Eye (tissue), 1 donor: ENCODE measurements around the gene MLC1.
"Not testable (repeated sequence)": the region's sequence is repeated elsewhere in the genome, so short reads cannot be mapped to it uniquely, and the experiment has no call there.

ENCODE experiments used
- DNase-seq: peaks from one replicate; pipeline ENCODE4 v3.0.0-alpha.2; 2015

The MLC1 gene

DNA sequence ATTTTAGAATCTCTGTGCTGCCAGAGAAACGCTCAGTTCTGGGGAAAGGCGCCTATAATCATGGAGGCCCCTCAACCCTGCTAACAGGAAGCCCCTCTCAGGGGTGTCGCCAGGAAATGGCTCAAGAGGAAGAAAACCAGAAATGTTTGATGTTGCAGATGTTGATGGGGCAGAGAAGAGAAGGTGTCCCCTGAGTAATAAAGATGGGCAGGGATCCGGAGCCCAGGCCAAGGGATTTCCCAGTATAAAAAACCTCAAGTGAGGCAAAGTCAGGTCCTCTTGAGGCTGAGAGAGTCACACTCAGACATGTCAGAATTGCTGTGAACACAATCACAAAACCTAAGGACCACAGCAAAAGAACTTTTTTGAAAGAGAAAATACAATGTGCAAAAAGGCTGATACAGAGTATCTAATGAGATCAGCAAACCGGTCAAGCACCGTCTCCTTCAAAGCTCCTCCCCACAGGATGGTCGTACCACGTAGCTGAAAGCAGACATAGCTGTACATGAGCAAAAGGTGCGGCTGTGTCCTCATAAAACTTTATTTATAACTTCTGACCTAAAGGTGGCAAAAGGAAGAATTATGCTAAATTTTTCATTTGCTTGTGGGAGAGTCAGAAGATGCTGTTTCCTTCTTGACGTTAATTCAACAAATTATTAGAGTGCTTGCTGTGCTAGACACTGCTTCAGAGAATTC, 16.8 kb upstream of the MLC1 start:
- DNase-seq: no peak

DNA sequence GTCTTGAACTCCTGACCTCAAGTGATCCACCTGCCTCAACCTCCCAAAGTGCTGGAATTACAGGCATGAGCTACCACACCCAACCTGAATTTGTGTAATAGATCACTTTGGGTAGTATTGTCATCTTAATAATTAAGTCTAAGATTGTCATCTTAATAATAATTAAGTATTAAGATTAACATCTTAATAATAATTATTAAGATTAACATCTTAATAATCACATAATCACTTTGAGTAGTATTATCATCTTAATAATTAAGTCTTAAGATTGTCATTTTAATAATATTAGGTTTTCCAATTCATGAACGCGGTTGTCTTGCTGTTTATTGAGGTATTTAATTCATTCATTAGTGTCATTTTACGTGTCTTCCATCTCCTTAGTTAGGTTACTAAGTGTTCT, 12.8 kb upstream of the MLC1 start:
- DNase-seq: no peak

DNA sequence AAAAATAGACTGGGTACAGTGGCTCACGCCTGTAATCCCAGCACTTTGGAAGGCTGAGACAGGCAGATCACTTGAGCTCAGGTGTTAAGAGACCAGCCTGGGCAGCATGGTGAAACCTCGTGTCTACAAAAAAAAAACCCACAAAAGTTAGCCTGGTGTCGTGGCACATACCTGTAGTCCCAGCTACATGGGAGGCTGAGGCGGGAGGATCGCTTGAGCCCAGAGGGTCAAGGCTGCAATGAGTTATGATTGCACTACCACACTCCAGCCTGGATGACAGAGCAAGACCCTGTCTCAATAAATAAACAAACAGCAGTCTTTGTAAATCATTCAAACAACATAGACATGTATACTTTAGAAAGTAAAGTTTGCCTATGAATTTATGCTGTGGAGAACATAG, 7.1 kb upstream of the MLC1 start:
- no peak for DNase-seq

DNA sequence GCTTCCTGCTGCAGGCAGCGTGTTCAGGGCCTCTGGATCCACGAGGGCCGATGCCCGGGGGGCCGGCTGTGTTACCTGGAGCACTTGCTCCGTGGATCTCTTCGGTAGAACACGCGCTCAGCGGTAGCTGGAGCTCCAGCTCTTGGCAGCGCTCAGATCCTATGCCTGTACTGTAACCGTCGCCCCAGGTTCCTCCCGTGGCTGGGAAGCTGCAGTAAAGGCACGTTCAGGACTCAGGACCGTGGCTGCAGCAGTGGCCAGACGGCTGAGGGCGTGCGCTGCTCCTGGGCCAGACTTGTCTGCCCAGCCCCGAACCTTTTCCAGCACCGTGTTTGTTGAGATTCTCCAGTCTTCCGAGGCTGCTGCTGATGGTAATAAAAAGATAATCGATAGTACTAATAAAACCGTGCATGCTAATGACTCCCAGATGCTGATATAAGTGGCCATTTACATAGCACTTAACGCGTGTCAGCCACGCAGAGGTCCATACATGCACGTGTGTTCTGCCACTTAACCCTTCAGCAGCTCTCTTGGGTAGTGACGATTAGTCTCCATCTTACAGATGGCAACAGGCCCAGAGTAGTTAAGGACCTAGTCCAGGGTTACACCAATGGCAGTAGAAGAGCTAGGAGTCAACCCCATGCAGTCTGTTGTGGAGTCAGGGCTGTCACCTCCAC, 6.0 kb upstream of the MLC1 start:
- no peak for DNase-seq

DNA sequence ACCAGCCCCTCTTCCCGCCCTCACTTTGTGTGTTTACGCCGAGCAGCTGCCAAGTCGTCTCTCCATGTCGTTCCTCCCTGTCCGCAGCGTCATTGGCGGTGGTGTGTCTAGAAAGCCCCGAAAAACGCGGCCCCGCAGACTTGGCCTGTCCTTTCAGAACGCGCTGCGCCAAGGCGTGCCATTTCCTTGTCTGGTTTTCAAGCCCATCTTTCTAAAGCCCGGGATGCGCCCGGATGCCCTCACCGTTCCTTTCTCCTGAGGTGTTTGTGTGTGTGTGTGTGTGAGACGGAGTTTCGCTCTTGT, 5.1 kb upstream of the MLC1 start:
- DNase-seq: no peak

DNA sequence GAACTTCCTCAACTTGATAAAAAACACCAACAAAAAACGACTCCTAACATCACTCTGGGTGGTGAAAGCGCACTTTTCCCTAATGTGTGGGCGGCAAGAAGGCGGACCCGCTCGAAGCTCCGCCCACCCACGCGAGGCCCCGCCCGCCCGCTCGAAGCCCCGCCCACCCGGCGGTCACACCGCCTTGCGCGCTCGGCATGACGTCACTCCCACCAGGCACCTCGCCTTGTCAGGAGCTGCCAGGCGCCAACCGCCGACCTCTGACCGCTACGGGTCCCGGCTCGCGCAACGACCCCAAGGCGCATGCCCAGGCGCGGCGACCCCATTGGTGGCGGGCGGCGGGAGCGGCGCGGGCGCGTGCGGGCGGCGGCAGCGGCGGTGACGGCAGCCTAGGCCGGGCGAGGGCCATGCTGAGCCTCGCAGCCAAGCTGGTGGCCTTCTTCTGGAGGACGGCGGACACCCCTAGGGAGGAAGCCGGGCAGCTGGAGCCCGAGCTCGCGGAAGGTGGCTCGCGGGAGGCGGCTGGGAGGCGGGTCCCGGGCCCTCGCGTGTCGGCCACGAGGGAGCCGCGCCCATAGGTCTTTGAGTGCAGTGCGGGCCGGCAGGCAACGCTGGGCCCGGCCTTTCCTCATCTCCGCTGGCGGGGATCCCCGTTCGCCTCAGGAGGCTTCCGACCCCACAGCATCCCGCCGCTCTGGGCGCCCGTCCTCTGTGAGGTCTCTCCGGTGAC, 4.6 kb upstream of the MLC1 start, which contains the start of gene MOV10L1:
MOV10L1 (plus strand) TSS at position 325 of the 730 bp plus-strand sequence; CDS start at position 408, 83 bp downstream.
- no peak for DNase-seq

DNA sequence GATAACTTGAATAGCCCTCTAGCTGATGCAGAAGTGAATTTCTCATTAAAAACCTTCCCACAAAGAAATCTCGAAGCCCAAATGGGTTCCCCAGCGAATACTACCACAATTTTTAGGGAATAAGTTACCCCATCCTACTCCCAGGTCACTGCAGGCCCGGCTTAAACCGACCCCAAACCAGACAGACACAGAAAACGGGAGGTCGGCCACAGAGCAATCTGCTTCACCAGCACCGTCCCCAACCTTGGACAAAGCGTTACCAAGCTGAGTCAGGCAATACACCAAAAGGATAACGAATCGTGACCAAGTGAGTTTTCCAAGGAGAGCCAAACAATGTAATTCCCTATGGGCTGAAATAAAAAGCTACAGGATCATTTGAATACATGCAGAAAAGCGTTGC, 4.0 kb upstream of the MLC1 start:
- no peak for DNase-seq

DNA sequence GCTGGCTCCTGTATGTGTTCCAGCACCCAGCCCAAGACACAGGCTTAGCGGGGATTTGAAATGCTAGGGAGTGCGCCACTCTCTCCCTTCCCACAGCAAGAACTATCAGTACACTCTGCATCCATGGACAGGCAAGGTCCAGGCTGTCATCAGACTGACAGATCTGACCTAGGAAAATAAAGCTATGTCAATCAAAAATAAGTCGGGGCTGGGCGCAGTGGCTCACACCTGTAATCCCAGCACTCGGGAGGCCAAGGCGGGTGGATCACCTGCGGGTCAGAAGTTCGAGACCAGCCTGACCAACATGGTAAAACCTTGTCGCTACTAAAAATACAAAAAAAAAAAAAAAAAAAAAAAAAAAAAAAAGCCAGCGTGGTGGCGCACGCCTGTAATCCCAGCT, 2.9 kb upstream of the MLC1 start:
- DNase-seq: no peak

DNA sequence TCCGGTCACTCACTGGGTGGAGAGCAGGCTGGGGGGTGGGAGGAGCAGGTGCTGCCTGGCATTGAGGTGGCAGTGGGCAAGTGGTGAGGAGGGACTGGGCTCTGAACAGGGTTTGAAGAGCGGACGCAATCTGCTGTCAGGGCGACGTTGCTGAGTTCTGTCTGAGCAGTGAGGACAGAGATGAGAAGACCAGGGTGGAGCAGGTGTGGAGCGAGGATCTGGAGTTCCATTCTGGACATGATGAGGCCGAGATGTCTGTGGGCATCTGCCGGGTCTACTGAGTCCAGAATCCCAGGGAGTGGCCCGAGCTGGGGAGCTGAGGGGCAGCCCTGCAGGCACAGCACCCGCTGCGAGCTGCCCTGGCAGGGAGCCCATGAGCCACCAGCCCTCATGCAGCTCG, 2.4 kb upstream of the MLC1 start:
- DNase-seq: no peak

DNA sequence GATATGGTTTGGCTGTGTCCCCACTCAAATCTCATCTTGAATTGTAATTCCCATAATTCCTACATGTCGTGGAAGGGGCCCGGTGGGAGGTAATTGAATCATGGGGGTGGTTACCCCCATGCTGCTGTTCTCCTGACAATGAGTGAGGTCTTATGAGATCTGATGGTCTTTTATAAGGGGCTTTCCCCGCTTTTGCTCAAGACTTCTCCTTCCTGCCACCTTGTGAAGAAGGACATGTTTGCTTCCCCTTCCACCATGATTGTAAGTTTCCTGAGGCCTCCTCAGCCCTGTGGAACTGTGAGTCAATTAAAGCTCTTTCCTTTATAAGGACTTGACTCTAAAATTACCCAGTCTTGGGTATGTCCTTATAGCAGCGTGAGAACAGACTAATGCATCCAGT, 1.7 kb upstream of the MLC1 start:
- DNase-seq: not testable (repeated sequence)

DNA sequence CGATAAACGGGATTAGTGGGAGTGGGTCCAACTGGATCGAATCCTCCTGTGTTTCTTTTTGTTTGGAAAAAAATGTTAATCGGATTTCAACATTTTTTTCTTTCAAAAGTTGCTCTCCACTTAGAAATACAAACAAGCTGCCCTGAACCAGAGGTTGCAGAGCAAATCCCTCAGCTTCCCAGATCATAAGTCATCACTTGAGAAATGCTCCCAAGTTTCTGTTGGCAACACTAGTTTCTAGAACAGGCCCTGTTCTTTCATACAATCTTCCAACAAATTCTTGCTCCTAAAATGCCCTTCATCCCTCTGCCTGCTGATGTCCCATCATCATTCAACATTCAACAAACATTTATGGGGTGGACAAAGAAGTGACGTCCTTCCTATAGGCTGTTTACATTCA, 1.3 kb upstream of the MLC1 start:
- no peak for DNase-seq

DNA sequence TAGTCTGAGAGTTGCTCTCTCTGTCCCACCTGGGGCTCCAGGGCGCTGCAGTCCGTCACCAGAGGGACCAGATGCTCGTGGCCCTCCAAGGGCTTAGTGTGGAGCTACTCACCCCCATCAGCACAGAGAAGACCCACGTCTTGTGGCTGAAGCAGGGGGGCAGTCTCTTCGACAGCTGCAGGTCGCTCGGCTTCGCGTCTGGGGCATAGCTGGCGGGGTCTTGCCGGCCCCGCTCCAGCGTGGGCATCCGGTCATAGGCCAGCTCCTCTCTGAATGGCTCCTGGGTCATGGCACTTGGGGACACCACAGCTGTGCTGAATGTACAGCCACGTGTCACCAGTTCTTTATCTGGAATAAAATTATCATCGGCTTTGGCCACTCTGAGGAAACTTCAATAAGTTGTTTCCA, 608 bp downstream of the MLC1 start:
- DNase-seq: no peak

DNA sequence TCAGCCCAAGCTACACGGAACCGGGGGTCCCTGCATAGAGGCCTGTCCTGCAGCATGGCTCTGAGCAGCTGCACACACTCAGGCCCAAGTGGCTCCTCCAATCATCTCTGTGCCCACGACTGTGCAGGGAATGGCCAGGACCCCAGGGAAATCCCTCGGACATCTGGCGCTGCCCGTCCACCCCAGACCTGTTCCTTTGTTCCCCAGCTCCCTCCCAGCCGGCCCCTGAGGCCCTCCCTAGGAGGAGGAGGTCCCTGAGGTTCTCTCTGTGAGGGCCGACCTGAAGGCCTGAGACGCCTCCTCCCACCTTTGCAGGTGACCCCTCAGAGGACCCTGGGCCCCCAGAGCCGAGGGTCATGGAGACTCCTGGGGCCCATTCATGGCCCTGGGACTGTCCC, 1.1 kb downstream of the MLC1 start:
- peak; percentile 26 for DNase-seq

DNA sequence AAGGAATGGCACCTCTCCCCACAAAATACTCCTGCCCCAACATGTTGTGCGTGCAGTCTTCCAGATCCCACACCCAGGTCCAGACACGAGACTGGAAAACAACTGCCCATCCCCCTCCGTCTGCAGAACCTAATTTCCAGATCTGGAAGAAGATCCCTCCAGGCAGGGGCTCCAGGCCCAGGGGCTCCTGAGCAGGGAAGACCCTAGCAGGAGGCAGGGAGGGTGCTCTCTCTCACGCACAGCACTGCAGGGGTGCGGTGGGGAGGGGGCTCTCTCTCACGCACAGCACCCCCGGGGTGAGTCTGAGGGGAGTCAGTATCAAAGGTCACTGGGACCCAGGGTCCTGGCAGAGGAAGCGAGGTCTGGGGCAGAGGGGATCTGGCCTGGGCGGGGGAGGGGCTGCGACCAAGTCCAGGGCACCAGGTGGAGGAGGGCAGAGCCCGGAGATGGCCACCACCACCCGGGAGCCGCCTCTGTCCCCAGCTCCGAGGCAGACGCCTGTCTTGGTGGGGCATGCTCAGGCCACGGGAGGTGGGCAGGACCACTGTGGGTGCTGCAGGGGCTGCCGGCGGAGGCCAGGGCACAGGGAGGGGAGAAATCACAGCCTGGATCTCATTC, 1.7 kb downstream of the MLC1 start:
- peak; percentile 47 for DNase-seq

DNA sequence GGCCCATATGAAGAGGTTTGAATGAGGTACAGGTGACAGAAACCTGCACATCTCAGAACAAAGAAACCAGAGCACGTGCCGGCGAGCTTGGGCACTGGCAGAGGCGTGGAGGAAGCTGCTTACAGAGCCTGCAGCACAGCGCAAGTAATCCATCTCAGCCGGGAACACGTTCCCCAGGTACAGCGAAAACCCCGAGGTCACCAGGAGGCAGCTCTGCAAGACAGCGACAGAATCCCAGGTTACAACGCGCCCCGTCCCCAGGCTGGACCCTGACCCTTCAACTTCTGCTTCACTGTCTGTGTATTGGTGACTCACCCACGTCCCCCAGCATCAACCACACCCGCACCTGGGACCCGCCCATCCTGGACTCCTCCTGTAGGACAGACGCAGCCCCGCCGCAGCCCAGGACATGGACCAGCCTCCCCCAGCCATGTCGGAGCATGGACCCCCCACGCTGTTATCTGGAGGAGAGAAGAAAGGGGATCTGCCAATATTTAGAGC, 2.2 kb downstream of the MLC1 start:
- no peak for DNase-seq

DNA sequence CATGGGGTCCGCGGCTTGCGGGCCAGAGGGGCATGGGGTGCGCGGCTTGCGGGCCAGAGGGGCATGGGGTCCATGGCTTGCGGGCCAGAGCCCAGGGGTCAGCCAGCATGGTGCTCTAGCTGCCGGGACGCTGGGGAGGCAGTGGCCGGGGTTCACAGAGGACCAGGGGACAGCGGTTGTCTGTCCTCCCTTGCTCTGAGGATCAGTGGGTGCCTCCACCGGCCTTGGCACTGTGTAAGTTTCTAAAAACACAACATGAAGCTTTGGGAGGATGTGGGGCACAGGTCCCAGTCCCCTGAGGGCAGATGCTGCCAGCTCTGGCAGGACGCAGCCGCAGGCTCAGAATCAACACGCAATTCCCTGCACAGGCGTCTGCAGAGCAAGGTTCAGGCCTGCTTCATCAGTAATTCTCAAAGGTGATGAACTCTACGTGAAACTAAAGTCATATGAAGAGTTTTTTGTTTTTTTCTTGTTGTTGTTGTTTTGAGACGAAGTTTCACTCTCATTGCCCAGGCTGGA, 3.0 kb downstream of the MLC1 start:
- DNase-seq: no peak

DNA sequence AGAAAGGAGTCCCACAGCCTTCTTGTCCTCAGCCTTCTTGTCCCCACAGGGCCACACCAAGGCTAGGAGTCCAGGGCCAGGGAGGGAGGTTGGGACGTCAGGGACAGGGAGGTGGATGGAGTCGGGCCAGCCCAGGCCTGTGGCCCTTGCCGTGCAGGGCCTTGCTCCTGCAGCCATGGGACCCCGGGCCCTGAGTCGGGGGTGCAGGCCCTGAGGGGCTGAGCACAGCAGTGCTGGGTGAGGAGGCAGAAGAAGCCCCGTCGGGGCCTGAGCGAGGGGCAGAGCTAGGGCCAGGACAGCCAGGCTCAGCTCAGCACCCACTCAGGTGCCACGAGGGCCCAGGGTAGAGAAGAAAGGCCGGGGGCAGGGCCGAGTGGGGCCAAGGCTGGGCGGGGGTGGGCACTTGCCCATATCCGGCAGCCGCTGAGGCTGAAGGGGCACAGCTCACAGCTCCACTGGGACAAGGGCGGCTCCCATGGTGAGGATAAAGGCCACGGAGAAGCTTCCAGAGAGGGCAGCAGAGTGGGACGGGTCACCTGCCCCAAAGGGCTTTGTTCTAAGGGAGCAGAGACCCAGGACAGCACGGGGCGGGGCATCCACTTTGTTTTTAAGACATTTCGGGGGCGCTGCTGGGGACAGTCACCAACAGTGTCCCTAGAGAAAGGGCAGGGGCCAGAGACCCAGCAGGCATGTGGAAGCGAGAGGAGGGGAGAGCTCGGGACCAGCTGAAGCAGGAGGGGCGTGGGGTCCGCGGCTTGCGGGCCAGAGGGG, 3.6 kb downstream of the MLC1 start:
- DNase-seq: no peak

DNA sequence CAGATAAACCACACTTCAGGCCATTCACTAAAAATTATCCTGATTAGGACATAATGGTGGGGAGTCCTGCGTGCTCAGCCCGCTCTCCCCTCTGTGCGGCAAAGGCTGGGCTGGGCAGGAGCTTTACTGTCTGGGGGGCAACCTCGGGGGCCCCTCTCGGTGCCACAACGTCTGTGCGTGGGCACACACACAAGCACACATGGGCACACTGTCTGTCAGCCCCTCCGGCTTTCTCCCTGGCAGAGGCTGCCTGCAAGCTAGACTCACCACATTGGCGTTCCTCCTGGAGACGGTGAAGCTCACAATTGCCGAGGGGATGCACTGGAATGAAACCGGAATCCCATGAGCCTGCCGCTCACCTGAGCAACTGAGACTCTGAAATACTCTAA, 5.2 kb downstream of the MLC1 start:
- DNase-seq: no peak

DNA sequence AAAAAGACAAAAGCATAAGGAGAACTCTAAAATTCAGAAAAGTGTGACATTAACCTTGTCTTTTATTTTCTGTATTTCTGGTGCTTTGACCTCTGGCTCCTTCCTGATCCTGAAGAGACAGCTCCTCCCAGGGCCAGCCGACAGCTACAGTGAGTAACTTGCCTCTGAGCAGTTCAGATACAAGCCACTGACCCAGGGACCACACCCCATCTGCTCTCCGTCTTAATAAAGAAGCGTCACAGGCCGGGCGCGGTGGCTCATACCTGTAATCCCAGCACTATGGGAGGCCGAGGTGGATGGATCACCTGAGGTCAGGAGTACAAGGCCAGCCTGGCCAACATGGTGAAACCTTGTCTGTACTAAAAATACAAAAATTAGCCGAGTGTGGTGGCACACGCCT, 6.5 kb downstream of the MLC1 start:
- DNase-seq: no peak

DNA sequence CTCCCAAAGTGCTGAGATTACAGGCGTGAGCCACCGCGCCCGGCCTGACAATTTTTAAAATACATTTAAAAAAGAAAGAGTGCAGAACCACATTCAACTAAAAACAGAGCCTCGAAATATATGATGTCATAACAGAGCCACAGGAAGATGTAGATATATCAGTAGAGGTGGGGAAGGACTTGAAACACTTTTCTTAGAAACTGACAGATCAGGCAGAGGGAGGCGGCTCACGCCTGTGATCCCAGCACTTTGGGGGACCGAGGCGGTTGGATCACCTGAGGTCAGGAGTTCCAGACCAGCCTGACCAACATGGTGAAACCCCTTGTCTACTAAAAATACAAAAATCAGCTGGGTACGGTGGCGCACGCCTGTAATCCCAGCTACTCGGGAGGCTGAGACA, 7.0 kb downstream of the MLC1 start:
- DNase-seq: no peak

DNA sequence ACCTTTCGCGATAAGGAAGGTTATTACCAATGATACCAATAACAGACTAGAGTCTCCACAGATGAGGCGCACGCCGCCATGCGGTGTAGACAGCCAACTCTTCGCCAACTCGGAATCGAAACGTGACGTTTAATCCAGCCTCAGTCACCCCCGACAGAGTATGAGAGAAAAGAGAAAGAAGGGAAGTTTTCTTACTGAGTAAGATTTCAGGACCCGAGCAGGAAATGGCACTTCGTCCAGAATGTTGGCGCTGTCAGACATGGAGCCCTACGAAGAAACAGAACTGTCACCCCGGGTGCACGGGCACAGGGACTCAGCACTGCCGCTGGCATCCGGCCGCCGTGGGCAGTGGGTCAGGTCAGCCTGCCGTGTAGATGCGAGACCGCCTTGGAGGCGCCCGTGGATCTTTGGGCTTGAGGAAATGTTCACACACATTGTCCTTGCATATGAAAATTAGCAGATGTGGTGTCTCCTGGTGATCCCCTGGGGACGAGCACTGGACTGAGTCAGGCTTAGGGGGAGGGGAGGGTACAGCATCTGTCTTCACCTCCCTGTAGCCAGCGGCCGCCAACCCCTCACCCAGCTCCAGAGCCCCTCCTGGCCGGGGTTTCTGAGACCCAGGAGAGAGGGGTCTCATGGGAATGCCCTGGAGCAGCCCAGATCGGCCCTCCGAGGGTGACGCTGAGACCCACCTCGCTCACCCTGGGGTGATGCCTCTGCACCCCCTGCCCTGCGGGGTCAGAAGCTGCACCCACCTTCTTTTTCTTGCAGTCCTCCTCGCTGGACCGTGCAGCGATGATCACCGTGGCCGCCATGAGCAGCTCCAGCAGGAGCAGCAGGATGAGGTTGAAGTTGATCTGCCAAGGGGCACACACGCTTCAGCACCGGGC, 8.3 kb downstream of the MLC1 start:
- no peak for DNase-seq
